OCI-LY7 (cell line): Measurements from ENCODE around the gene GLB1L2.

Source experiments
- CTCF ChIP-seq: fragments of 200-600 bp; sonication (generic); conservative IDR thresholded peaks from 2 replicates; pipeline ENCODE4 v1.5.1; 2014; ENCODE audit warnings: mild to moderate bottlenecking, antibody characterized with exemption, low read length, moderate library complexity, mixed read lengths
- EZH2phosphoT487 ChIP-seq: fragments of 200-600 bp; sonication (generic); IDR thresholded peaks from 2 replicates; pipeline ENCODE4 v1.6.1; 2018; ENCODE audit warnings: low read depth, borderline replicate concordance, mild to moderate bottlenecking, mixed run types, antibody characterized with exemption, low read length, moderate library complexity, mixed read lengths

GRCh38 chr11:134407321-134407828 is 75.6 kb downstream of the GLB1L2 start:
- TF ChIP-seq CTCF (no peak), EZH2phosphoT487 (no peak)
